Limb (tissue), 2 donors: ENCODE data around the gene VIPR1.
A peak's percentile ranks its signal among the peaks of the same experiment; 100 is the strongest.

Source experiments
- DNase-seq, 2 donors: peaks; one replicate each; pipeline ENCODE4 v3.0.0-alpha.2; 2016; ENCODE audit errors: extremely low spot score in 2 of 2

The VIPR1 gene

DNA sequence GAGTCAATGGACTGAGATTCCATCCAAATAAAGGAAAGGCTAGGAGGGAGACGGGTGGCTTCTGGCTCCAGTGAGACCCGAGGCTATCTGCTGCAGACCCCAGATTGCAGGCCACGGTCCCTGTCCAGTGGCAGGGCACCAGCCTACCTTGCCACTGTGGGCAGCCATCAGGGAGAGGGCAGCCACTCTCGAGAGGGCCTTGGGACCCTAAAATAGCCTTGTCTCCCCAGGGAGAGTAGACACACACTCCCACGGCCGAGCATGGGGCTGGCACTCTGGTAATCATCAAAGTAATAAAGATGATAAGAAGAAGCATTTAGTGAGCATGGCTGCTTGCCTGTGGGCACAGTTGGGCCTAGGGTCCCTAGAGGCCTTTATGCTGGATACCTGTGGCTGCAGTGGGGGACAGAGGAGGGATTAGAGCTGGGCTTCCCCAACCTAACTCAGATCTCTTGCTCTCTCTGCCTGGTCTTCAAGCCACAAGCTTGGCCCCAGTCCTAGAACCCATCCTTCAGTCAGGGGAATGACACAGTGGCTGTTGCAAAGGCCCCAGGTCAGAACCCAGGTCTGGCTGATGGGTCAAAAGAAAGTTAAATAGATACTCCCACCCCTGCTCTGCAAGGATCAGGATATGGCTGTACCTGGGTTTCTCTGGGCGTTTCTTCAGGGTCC, 9.2 kb upstream of the VIPR1 start:
- no peak for DNase-seq

DNA sequence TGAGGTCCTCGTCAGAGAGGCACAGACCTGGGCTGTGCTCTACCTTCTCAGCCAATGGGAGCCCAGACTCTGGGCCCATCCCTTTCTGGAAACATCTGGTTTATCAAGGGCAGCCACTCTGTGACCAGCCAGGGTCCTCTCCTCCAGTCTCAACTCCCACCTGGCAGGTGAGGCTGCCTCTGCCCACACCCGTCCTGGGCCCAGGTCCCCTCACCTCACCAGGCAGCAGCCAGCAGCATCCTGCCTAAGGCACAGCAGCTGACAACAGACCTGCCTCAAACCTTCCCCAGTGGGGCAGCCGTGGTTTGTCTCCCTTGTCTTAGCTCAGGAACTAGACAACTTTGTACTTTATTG, 8.7 kb upstream of the VIPR1 start:
- DNase-seq: no peak

DNA sequence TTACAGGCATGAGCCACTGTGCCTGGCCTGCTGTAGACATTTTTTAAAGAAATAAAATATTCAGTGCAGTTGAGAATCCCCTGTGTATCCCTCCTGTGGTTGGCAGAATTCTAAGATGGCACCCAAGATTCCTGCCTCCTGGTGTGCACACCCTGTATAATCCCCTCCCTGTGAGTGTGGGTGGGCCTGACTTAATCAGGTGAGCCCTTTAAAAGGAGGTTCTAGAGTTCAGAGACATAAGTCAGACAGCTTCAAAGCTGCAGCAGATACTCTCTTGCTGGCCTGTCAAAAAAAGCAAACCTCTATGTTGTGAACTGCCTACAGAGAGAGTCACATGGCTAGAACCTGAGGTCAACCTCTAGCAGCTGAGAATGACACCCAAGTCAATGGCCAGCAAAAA, 7.0 kb upstream of the VIPR1 start:
- peak in 1 of 2 donors; percentile 1 for DNase-seq

DNA sequence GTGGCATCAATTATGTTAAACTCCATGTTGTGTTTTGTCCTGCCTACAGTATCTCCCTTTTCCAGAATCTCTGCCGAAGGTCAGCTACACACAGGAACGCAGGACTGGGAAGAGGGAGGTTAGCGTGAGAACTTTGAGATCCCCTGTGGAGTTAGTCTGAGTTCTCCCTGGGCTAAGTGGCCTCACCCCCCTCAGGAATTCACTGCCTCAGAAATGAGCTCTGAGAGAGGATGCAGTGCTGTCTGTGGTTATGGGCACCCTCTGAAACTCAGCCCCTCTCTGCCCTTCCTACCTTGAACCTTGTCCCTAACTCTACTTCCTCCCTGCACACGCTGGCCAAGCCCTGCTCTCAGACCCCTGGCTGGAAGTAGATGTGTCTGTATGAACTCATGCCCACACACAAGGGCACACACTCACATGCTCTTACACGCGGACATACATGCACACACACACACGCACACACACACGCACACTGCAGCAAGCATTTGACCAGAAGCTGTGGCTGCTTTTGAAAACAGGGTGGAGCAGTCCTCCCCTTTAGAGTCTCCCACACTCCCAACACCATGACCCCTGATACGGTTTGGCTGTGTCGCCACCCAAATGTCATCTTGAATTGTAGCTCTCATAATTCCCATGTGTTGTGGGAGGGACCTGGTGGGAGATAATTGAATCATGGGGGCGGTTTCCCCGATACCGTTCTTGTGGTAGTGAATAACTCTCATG, 5.3 kb upstream of the VIPR1 start:
- DNase-seq: peak in 1 of 2 donors; percentile 19

DNA sequence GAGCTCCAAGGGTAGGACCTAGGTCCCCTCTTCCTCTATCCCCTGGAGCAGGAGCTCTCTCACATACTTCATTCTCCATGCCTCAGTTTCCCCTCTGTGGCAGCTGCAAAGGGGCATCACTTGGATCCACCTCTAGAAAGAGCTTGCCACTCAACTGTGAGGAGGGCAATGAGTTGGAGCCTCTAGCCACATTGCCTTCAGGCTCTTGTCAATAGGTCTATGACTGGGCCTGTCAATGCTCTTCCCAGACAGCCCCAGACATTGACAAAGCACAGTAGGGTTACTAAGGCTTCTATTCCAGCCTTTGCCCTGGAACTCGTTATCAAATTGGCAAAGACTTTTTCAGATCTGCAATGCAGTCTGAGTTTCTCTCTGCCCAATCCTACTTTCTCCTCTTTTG, 4.4 kb upstream of the VIPR1 start:
- no peak for DNase-seq

DNA sequence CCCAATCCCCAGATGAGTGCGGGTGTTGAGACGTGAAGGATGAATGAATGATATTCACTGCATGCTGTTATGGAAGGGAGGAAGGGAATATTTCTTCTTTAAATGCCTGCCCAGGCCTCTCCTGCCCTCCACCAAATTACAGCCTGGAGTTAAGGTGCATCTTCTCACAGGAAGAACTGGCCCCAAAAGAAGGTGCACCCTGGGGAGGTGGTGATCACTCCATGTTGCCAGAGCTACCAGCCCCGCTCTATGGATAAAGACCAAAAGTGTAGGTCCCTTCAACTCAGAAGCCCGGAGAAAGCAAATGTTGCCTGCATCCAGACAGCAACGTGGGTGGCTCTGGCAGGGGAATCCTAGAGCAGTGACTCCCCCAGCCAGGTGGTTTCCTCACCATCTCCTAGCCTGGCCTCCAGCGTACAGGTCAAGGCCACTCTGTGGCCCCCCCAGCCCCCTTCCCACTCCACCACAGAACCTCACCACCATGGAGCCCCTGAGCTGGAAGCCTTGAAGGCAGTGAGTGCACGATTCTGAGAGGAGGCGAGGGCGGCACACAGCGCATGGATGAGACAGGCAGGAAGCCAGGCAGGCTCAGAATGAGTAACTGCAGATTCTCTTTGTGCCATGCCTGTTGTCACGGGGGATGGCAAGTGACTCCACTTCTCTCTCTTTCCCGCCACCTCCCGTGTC, 3.5 kb upstream of the VIPR1 start:
- DNase-seq: peak in 1 of 2 donors; percentile 20

DNA sequence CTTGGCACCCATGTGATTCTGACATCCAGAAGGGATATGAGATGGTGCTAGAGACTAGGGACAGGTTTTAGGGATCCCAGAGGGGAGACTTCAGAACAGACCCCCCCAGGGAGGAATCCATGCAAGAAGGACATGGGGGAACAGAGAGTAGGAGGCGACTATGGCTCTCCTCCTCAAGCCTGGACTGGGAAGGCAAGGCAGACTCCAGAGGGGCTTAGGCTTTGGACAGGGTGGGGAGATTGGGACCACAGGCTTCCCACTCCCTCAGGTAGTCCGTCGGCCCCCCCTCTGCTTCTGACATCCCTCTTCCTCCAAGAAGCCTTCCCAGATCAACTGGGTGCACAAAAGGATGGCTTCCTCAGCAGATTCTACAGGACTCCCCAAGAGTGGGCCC, 3.0 kb upstream of the VIPR1 start:
- DNase-seq: no peak

DNA sequence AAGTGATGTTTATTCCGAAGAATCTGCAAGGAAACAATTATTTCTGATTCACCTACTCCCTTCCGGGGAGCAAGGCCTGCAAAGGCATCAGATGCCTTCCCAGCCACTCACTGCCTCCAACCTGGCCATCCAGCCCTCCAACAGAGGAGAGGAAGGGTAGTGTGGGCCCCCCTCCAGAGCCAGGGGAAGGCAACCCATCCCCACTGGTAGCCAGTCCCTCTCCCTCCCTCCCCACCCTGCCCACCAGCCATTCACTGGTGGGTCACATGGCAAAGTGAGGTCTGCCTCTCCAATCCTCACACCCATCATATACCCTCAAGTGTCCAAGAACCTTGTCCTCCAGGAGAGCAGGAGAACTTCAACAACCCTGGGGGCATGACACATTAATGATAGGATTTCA, 2.4 kb upstream of the VIPR1 start:
- DNase-seq: no peak

DNA sequence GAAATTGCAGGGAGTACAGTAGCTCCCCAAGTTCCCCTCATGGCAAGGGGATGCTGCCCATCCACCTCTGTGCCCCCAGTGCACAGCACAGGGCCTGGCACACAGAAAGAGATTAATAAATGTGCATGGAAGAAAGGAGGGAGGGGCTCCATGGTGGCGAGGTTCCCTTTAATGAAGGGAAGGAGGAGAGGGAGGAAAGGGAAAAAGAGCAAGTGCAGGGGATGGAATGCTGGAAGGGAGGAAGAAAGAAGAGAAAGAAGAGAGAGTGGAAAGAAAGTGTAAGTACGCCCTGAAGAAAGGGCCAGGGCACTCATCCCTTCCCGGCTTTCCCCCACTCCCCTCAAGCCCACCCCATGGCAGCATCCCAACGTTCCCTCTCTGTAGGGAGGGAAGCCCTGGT, 1.5 kb upstream of the VIPR1 start:
- DNase-seq: peak in 1 of 2 donors; percentile 14

DNA sequence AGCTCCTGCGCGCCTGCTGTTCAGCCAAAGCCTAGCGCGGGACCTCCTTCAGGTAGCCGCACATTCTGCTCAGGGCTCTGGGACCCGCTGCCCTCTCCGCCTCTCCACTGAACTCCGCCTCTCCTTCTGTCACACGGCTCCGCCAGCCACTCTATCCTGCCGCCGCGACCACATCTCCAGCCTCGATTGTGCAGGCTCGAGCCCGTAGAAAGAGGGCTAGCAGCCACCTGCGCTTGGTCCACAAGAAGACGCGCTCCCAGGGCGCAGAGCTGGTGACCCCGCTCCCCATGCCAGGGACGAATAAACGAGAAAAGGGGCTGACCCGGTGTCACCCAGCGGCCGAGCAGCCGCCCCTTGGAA, 1.1 kb upstream of the VIPR1 start:
- peak in 1 of 2 donors; percentile 28 for DNase-seq

DNA sequence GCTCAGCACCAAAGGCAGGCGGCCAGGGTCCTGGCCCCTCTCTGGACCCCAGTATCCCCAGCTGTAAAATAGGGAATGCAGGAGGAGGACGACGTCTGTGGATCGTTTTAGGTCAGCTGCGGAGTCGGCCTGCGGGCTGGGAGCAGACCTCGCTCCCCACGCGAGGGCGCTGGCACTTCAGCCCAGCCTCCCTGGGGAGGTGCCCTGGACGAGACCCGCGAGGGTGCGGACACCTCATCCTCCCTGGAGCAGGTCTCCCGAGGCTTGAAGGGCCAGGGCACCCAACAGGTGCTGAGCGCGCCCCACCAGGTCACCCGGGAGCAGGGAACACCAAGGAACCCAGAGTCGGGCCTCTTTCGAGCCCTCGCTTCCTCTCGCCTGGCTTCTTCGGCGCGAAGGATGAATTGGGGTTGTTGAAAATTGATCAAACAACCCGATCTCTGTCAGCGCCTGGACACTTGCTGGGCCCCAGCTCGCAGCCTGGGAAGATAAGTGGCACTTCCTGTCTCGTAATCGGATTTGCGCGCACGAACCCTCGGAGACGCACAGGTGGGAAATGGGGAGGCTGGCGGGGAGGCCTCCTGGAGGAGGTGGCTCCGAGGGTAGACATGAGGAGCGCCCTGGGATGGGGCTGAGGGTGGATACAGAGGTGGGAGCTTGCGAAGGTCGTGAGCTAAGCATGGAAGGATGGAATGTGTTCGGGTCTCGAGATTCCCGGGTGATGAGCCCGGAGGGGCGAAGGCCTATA, 588 bp upstream of the VIPR1 start:
- peak in 1 of 2 donors; percentile 52 for DNase-seq

DNA sequence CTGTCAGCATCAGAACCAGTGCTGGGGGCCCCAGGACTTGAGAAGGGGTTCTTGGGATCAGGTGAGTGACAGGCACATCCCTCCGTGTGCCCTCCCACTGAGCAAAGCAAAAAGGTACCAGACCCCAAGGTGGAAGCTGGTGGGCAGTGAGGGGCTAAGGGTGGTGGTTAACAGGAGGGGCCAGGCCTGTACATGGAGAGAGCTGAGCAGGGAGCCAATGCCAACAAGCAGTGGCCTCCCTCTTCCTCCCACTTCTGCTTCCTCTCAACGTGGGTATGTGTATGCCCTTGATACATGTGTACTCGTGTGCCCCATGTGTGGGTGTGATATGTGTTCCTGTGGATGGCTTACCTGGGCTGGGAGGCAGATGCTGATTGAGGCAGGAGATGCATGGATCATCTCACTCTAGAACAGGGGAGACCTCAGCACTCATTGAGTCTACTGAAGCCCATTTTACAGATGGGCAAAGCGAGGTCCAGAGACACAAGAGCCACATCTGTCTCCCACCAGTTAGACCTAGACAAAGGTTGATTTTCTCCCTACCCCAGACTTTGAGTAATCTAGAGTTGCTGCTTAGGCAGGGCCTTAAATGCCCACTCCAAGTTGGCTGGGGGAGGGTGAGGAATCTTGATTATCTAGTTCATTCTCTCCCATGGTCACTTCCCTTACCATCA, 945 bp downstream of the VIPR1 start:
- no peak for DNase-seq

DNA sequence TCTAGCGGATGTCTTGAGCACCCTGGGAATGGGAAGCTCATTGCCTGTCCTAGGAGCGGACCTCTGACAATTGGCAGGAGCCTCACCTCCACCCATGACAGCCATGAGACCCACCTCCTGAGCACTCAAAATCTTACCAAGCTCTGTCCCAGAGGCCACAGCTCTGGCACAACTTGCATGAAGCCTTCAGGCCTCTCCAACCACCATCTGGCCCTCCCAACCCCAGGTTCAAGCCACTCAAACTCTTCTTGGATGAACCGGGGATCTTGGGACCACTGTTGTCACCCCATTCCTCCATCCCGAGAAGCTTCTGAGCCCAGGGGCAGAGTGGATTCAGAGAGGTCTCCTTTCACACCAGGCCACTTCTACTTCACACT, 1.5 kb downstream of the VIPR1 start:
- DNase-seq: peak in 1 of 2 donors; percentile 9

DNA sequence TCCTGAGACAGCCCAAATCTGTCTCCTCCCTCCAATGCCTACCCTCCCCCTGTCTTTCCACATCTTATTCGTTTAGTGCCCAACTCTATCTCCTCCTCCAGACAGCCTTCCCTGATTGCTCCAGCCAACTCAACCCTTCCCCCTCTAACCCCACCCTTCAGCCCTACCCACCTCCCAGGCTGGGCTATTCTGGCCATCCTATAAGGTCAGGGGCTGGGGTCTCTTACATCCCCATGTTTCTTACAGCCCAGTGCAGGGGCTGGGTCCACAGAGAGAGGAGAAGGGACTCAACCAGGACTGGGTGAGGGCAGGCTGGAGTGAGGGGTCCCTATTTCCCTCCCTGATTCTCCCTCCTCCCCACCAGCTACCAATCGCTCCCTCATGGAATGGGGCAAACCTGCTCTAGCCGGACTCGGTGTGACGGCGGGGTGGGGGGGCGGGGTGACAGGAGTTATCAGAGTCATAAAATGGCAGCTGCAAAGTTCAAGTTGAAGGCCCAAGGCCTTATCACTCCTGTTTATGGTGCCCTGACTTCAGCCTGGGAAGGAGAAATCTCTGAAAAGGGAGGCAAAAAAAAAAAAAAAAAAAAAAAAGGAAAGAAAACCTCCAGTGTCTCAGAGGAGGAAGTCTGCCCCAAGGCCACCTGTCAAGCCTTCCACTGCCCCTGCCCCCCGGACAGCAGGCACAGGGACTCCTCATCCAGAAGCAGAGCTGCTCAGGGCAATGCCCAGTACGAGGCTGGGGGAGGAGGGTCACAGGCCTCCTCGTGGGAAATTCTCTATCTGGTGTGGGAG, 2.1 kb downstream of the VIPR1 start:
- DNase-seq: peak in 1 of 2 donors; percentile 19

DNA sequence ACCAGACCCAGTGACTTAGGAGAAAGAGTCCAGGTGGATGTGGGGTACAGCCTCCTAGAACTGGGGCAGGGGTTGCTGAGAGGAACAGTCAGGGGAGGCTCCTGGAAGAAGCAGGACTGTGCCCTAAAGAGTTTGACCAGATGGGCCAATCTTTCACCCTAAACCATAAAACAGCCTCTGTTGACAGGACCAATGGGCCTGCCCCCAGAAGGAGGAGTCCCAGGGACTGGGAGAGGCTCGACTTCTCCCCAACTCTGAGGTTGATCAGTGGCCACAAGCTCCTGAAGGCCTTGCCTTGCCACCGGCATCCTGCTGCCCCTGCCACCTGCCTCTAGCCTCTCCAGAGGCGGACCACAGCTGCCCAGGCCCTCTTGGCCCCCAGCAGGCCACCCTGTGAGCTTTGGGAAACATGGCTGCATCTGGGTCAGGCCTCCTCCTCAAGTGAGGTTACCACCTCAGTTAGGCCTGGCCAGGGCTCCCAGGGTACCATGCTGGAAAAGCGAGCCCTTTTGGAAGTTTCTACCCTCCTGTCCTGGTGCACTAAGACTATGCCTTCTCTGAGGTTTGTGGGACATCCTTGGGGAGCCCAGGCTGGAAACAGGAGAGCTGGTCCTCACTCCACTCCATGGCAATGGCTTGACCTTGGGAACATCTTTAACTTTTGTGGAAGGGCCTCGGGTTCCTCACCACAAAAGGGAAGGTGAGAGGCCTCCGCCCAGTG, 2.8 kb downstream of the VIPR1 start:
- peak in 1 of 2 donors; percentile 16 for DNase-seq

DNA sequence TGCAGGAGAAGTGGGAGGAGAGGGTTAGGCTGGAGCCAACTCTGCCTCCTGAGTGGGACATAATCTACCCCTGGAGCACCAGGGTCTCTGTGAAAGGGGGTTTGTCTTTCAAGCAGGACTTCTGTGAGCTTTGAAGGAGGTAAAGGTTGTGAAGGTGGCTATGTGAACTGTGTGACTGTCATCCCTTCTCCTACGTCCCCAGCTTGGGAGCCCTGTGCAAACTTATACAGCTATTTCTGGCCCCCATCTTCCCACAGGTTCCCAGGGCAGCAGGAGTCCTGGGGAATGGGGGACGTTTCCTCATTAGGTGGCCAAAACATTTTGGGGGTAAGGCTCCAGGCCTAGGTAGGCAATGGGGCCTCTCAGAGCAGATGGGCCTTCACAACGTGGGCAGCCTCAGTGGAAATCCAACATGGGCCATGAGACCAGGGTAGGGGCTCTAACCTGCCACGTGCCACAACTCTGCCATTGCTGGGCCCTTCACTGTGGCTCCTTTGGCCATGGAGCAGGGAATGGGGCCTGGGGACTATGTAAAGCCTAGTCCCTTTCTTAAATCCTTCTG, 3.5 kb downstream of the VIPR1 start:
- DNase-seq: peak in 1 of 2 donors; percentile 9

DNA sequence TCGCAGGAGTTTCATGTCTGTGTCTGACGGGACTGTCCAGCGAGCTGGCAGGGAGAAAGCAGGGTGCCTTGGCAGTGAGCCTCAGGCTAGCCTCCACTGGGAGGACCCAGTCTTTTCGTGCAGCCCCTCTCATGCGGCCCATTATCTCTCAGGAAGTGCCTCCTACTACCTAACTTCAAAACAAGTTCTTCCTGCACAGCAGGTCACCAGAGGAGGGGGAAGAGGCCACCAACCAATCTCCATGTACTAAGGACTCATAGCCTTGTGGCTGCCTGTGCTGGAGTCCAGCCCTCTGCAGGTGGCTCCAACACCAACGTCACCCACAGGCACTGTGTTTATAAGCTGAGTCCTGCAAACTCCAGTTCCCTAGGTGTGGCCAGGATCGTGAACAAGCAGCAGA, 4.8 kb downstream of the VIPR1 start:
- DNase-seq: peak in 1 of 2 donors; percentile 9

DNA sequence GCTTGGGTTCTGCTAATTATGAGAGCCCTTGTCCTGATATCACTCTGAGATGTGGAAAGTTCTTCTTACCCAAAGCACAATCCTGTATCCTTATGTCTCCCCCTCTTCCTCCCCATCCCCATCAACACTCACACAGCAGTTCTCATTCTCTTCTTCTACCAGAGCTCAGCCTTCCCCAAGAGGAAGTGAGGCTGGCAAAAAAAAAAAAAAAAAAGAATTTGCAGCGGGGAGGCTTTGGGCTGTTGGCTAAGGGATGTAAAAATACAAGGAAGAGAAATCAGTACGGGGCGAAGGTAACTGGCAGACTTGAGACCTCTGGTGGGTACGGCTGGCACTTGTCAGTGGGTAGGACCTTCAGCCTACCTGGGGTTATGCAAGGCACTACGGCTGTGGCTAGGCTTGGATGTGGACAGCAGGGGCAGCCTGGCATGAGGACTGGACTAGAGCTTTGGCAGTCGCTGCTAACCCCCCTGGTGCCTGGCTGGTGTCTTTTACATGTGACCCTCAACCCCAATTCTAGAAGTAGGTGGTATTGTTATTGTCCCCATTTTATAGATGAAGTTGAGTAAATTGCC, 5.4 kb downstream of the VIPR1 start:
- DNase-seq: peak in 1 of 2 donors; percentile 2

DNA sequence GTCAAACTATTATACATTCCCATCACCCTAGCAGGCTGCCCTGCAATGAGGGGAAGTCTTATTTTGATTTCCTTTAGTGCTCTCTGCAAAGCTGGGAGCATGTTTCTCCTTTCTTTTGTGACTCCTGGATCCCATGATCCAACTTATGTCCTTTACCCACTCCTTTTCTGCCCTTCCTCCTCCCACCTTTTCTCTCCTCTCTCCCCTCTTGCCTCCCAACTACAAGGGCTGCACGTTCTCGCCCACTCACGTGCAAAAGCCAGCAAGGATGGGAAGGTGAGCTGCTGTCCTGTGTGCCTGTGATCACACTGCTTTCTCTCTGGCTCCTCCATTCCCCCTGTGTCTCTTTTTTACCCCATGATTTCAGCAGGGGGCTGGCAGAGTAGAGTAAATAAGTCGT, 6.1 kb downstream of the VIPR1 start:
- no peak for DNase-seq
